ENCODE results near the gene OCA2.

OCA2 gene

DNA sequence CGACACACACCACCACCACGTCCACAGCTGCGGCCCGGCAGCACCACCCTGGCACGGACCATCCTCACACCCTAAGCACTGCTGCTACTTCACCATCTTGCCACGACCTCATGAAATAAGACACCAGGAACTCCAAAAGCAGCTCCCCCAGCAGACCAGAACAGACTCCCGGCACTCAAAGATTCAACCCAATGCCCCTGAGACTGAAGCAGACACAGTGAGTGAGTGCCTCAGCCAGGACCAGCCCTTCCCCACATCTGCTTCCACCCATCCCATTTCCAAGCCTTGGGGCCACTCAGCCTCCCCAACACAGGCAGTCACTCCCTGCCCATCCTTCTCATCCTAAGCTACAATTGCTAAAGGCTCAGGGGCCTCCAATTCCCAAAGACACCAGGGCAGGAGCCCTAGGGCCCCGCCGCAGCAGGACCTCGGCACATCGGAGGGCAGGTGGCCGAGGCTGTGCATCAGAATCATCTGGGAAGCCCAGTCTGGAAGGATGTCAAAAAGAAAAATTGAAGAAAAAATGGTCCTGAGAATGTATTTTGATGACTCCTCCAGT is 18.4 kb upstream of the OCA2 start:
- H3K9me2 ChIP-seq (replicated peaks; ENCODE audit: insufficient read depth, low read length), result no peaks in the 10 kb centered on the region
- no peaks in the 10 kb centered on the region for H3K27me3 ChIP-seq (ENCODE audit: low read length)
- H3K79me2 ChIP-seq (ENCODE audit: insufficient read depth, low read length), result no peaks in the 10 kb centered on the region
- H3K9ac ChIP-seq (ENCODE audit: low read length), result no peak overlapping the region
- TF ChIP-seq, protein P1, sequence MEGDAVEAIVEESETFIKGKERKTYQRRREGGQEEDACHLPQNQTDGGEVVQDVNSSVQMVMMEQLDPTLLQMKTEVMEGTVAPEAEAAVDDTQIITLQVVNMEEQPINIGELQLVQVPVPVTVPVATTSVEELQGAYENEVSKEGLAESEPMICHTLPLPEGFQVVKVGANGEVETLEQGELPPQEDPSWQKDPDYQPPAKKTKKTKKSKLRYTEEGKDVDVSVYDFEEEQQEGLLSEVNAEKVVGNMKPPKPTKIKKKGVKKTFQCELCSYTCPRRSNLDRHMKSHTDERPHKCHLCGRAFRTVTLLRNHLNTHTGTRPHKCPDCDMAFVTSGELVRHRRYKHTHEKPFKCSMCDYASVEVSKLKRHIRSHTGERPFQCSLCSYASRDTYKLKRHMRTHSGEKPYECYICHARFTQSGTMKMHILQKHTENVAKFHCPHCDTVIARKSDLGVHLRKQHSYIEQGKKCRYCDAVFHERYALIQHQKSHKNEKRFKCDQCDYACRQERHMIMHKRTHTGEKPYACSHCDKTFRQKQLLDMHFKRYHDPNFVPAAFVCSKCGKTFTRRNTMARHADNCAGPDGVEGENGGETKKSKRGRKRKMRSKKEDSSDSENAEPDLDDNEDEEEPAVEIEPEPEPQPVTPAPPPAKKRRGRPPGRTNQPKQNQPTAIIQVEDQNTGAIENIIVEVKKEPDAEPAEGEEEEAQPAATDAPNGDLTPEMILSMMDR (IDR thresholded peaks at IDR 0.05; ENCODE audit: insufficient read depth, low read length, poor library complexity, severe bottlenecking), result no peak
- no peak for TF ChIP-seq EZH2phosphoT487 (conservative IDR thresholded peaks at IDR 0.05; ENCODE audit: low read length)
- no peaks in the 10 kb centered on the region for H3F3A ChIP-seq (ENCODE audit: insufficient read depth)
- H3K4me3 ChIP-seq (ENCODE audit: insufficient read depth, low read length, poor library complexity, severe bottlenecking), result no peak overlapping the region
- no peaks in the 10 kb centered on the region for H3K9me3 ChIP-seq (ENCODE audit: insufficient read depth, low read length)
- no peaks in the 10 kb centered on the region for H4K20me1 ChIP-seq (ENCODE audit: low read depth, low read length)
- H2AFZ ChIP-seq (ENCODE audit: low read depth, low read length, severe bottlenecking), result no peak overlapping the region
- H3K4me2 ChIP-seq (ENCODE audit: low read depth, low read length, poor library complexity, severe bottlenecking), result no peak overlapping the region
- no peaks in the 10 kb centered on the region for H3K36me3 ChIP-seq (ENCODE audit: low read length)
- H3K27ac ChIP-seq (ENCODE audit: low read depth, low read length), result no peak overlapping the region

GRCh38 chr15:28116521-28117431 is 17.7 kb upstream of the OCA2 start:
- H3K79me2 ChIP-seq (ENCODE audit: insufficient read depth, low read length), result no peaks in the 10 kb centered on the region
- no peaks in the 10 kb centered on the region for H3K27me3 ChIP-seq (ENCODE audit: low read length)
- H4K20me1 ChIP-seq (ENCODE audit: low read depth, low read length), result no peaks in the 10 kb centered on the region
- H3K4me3 ChIP-seq (ENCODE audit: insufficient read depth, low read length, poor library complexity, severe bottlenecking), result no peak overlapping the region
- H3F3A ChIP-seq (ENCODE audit: insufficient read depth), result no peaks in the 10 kb centered on the region
- H3K9me3 ChIP-seq (ENCODE audit: insufficient read depth, low read length), result no peaks in the 10 kb centered on the region
- no peaks in the 10 kb centered on the region for H3K9me2 ChIP-seq (replicated peaks; ENCODE audit: insufficient read depth, low read length)
- no peaks in the 10 kb centered on the region for H3K36me3 ChIP-seq (ENCODE audit: low read length)
- H2AFZ ChIP-seq (ENCODE audit: low read depth, low read length, severe bottlenecking), result no peak overlapping the region
- no peak overlapping the region for H3K4me2 ChIP-seq (ENCODE audit: low read depth, low read length, poor library complexity, severe bottlenecking)
- H3K27ac ChIP-seq (ENCODE audit: low read depth, low read length), result no peak overlapping the region
- no peak for TF ChIP-seq EZH2phosphoT487 (conservative IDR thresholded peaks at IDR 0.05; ENCODE audit: low read length)
- TF ChIP-seq, protein P1 (IDR thresholded peaks at IDR 0.05; ENCODE audit: insufficient read depth, low read length, poor library complexity, severe bottlenecking), result no peak
- no peak overlapping the region for H3K9ac ChIP-seq (ENCODE audit: low read length)

DNA sequence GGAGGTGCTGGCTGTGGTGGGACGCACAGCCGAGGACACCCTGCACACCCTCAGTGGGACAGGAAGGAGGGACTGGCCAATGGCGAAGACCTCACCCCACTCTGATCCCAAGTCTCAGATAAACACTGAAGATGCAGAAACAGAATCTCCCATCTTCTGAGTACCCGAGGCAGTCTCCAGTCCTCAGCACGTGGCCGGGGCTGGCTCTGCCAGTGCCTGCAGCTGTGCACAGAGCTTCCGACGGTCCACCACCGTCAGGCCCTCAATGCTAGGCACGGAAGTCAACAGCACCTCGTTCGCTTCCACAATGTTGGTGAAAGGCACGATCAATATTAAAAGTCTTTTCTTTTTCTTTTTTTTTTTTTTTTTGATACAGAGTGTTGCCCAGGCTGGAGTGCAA is 16.8 kb upstream of the OCA2 start:
- Histone ChIP-seq H3K4me3 (ENCODE audit: insufficient read depth, low read length, poor library complexity, severe bottlenecking) (no peak overlapping the region), H3K36me3 (ENCODE audit: low read length) (no peaks in the 10 kb centered on the region), H4K20me1 (ENCODE audit: low read depth, low read length) (no peaks in the 10 kb centered on the region)

More for the DNA sequence above, 16.8 kb upstream of the OCA2 start:
- no peak overlapping the region for H2AFZ ChIP-seq (ENCODE audit: low read depth, low read length, severe bottlenecking)
- H3K9me2 ChIP-seq (replicated peaks; ENCODE audit: insufficient read depth, low read length), result no peaks in the 10 kb centered on the region
- H3K79me2 ChIP-seq (ENCODE audit: insufficient read depth, low read length), result no peaks in the 10 kb centered on the region
- H3F3A ChIP-seq (ENCODE audit: insufficient read depth), result no peaks in the 10 kb centered on the region
- no peaks in the 10 kb centered on the region for H3K9me3 ChIP-seq (ENCODE audit: insufficient read depth, low read length)
- no peak overlapping the region for H3K9ac ChIP-seq (ENCODE audit: low read length)
- H3K27me3 ChIP-seq (ENCODE audit: low read length), result no peaks in the 10 kb centered on the region
- no peak for TF ChIP-seq EZH2phosphoT487 (conservative IDR thresholded peaks at IDR 0.05; ENCODE audit: low read length)
- TF ChIP-seq, protein P1 (IDR thresholded peaks at IDR 0.05; ENCODE audit: insufficient read depth, low read length, poor library complexity, severe bottlenecking), result no peak
- H3K4me2 ChIP-seq (ENCODE audit: low read depth, low read length, poor library complexity, severe bottlenecking), result no peak overlapping the region
- no peak overlapping the region for H3K27ac ChIP-seq (ENCODE audit: low read depth, low read length)
